ENCODE measurements around the gene PAAF1.

The PAAF1 gene

GRCh38 chr11:73969991-73970800, 93.4 kb downstream of the PAAF1 start:
- no peak for TF ChIP-seq CTCF (IDR thresholded peaks at IDR 0.05; ENCODE audit: low read length, missing control alignments)
- no peak for DNase-seq (ENCODE audit: low read depth)
- H3K4me3 ChIP-seq (replicated peaks; ENCODE audit: low read depth, low read length): no peak overlapping the region

GRCh38 chr11:73971175-73971719, 94.4 kb downstream of the PAAF1 start:
- no peak for DNase-seq (ENCODE audit: low read depth)
- H3K4me3 ChIP-seq (replicated peaks; ENCODE audit: low read depth, low read length): no peak overlapping the region
- TF ChIP-seq CTCF (IDR thresholded peaks at IDR 0.05; ENCODE audit: low read length, missing control alignments): no peak

- H3K4me3 ChIP-seq (replicated peaks; ENCODE audit: low read depth, low read length): no peak overlapping the region
- no peak for DNase-seq (ENCODE audit: low read depth)
- no peak for TF ChIP-seq CTCF (IDR thresholded peaks at IDR 0.05; ENCODE audit: low read length, missing control alignments)
Observed at GRCh38 chr11:73972187-73972586, 95.4 kb downstream of the PAAF1 start.

- TF ChIP-seq CTCF (IDR thresholded peaks at IDR 0.05; ENCODE audit: low read length, missing control alignments): no peak
- DNase-seq (ENCODE audit: low read depth): no peak
- no peak overlapping the region for H3K4me3 ChIP-seq (replicated peaks; ENCODE audit: low read depth, low read length)
Observed at GRCh38 chr11:73972620-73973449, 96.0 kb downstream of the PAAF1 start.

GRCh38 chr11:73974604-73975478, 98.0 kb downstream of the PAAF1 start:
- no peak overlapping the region for H3K4me3 ChIP-seq (replicated peaks; ENCODE audit: low read depth, low read length)
- DNase-seq (ENCODE audit: low read depth): no peak

More at GRCh38 chr11:73974604-73975478, 98.0 kb downstream of the PAAF1 start:
- TF ChIP-seq CTCF (IDR thresholded peaks at IDR 0.05; ENCODE audit: low read length, missing control alignments): no peak

Measured in fibroblast of pulmonary artery (primary cell).